Panc1 (cell line): ENCODE measurements around the gene KRTAP9-1.

ENCODE experiments used
- POLR2AphosphoS5 ChIP-seq: IDR thresholded peaks from 2 replicates; pipeline ENCODE4 v1.6.1; 2012; ENCODE audit warnings: mild to moderate bottlenecking, low read depth, low read length, moderate library complexity
- SIN3A ChIP-seq: IDR thresholded peaks from 2 replicates; pipeline ENCODE4 v1.6.1; 2012; ENCODE audit warnings: low read depth, mild to moderate bottlenecking, low read length, moderate library complexity, borderline replicate concordance; ENCODE audit not compliant: insufficient read depth
- TF ChIP-seq, protein P1 (sequence below): fragments of 450-650 bp; IDR thresholded peaks from 2 replicates; pipeline ENCODE4 v1.5.1; 2017; ENCODE audit warnings: mild to moderate bottlenecking
- TF ChIP-seq, protein P2 (sequence below), 2 experiments: IDR thresholded peaks; 2 replicates each; pipeline ENCODE4 v1.6.1; 2011 to 2012; ENCODE audit warnings: low read depth in 2 of 2, control low read depth in 1 of 2, low read length in 1 of 2, mild to moderate bottlenecking in 1 of 2, moderate library complexity in 1 of 2; ENCODE audit not compliant: insufficient read depth in 1 of 2

DNA sequence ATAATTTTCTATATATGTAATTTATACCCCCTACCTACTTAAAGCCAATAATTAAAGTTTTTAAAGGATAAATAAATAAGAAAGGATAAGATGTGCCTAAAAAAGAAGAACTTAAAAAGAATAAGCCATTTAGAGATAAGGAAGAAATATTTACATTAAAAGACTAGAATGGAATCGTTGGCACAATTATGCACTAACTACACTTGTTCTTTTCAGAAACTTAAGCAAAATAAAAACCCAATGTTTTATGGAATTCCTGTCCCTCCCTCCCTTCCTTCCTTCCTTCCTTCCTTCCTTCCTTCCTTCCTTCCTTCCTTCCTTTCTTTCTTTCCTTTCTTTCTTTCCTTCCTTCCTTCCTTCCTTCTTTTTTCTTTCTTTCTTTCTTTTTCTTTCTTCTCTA is 44.8 kb upstream of the KRTAP9-1 start:
- TF ChIP-seq, protein P1, sequence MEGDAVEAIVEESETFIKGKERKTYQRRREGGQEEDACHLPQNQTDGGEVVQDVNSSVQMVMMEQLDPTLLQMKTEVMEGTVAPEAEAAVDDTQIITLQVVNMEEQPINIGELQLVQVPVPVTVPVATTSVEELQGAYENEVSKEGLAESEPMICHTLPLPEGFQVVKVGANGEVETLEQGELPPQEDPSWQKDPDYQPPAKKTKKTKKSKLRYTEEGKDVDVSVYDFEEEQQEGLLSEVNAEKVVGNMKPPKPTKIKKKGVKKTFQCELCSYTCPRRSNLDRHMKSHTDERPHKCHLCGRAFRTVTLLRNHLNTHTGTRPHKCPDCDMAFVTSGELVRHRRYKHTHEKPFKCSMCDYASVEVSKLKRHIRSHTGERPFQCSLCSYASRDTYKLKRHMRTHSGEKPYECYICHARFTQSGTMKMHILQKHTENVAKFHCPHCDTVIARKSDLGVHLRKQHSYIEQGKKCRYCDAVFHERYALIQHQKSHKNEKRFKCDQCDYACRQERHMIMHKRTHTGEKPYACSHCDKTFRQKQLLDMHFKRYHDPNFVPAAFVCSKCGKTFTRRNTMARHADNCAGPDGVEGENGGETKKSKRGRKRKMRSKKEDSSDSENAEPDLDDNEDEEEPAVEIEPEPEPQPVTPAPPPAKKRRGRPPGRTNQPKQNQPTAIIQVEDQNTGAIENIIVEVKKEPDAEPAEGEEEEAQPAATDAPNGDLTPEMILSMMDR, result no peak
- TF ChIP-seq SIN3A, result no peak
- no peak for TF ChIP-seq POLR2AphosphoS5
- TF ChIP-seq, protein P2, sequence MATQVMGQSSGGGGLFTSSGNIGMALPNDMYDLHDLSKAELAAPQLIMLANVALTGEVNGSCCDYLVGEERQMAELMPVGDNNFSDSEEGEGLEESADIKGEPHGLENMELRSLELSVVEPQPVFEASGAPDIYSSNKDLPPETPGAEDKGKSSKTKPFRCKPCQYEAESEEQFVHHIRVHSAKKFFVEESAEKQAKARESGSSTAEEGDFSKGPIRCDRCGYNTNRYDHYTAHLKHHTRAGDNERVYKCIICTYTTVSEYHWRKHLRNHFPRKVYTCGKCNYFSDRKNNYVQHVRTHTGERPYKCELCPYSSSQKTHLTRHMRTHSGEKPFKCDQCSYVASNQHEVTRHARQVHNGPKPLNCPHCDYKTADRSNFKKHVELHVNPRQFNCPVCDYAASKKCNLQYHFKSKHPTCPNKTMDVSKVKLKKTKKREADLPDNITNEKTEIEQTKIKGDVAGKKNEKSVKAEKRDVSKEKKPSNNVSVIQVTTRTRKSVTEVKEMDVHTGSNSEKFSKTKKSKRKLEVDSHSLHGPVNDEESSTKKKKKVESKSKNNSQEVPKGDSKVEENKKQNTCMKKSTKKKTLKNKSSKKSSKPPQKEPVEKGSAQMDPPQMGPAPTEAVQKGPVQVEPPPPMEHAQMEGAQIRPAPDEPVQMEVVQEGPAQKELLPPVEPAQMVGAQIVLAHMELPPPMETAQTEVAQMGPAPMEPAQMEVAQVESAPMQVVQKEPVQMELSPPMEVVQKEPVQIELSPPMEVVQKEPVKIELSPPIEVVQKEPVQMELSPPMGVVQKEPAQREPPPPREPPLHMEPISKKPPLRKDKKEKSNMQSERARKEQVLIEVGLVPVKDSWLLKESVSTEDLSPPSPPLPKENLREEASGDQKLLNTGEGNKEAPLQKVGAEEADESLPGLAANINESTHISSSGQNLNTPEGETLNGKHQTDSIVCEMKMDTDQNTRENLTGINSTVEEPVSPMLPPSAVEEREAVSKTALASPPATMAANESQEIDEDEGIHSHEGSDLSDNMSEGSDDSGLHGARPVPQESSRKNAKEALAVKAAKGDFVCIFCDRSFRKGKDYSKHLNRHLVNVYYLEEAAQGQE (IDR thresholded peaks at IDR 0.05; ENCODE audit: insufficient read depth in 1 of 2, low read depth in 2 of 2, low read length in 1 of 2), result no peak
